Esophagus muscularis mucosa (tissue), 4 donors: ENCODE measurements around the gene CCDC92. TPM values are rescaled to one million over a fixed set of nuclear protein-coding genes. Genes with fewer than 3 reads are reported as not detected.

Source experiments
- DNase-seq: peaks from one replicate; pipeline ENCODE4 v3.0.0-alpha.2; 2017; ENCODE audit errors: extremely low spot score
- H3K27ac ChIP-seq, 4 donors: fragments of 200-600 bp; sonication (generic); replicated peaks in 1 of 4; 1 replicate in 3 of 4; 2 replicates in 1 of 4; pipeline ENCODE4 v1.5.1; 2016 to 2019; ENCODE audit warnings: mild to moderate bottlenecking in 1 of 4
- H3K27me3 ChIP-seq, 4 donors: fragments of 200-600 bp; sonication (generic); one replicate each; pipeline versions ENCODE4 v1.5.1 to v1.6.0; 2016 to 2019
- H3K36me3 ChIP-seq, 4 donors: fragments of 200-600 bp; sonication (generic); one replicate each; pipeline ENCODE4 v1.5.1; 2016 to 2019
- H3K4me1 ChIP-seq, 4 donors: fragments of 200-600 bp; sonication (generic); one replicate each; pipeline ENCODE4 v1.5.1; 2016 to 2019
- H3K4me3 ChIP-seq, 4 donors: fragments of 200-600 bp; sonication (generic); 1 replicate in 2 of 4; 2 replicates in 2 of 4; pipeline ENCODE4 v1.5.1; 2016 to 2019; ENCODE audit warnings: mild to moderate bottlenecking in 4 of 4, moderate library complexity in 1 of 4
- H3K9me3 ChIP-seq, 4 donors: fragments of 200-600 bp; sonication (generic); 1 replicate in 3 of 4; 2 replicates in 1 of 4; pipeline ENCODE4 v1.5.1; 2016 to 2019
- CTCF ChIP-seq, 3 experiments: fragments of 200-600 bp in 2 of 3; fragments of 450-650 bp in 1 of 3; sonication (generic) in 2 of 3; IDR thresholded peaks; one replicate each; pipeline ENCODE4 v1.5.1; 2017 to 2019; ENCODE audit warnings: antibody characterized with exemption in 3 of 3, mild to moderate bottlenecking in 2 of 3, moderate library complexity in 1 of 3
- EP300 ChIP-seq: sonication (generic); formaldehyde crosslinking; IDR thresholded peaks from one replicate; pipeline ENCODE4 v1.6.1; 2017; ENCODE audit warnings: antibody characterized with exemption
- POLR2A ChIP-seq: fragments of 450-650 bp; IDR thresholded peaks from one replicate; pipeline ENCODE4 v1.6.1; 2017; ENCODE audit warnings: antibody characterized with exemption, moderate library complexity, mild to moderate bottlenecking, low read depth
- POLR2AphosphoS5 ChIP-seq, 2 donors: sonication (generic); formaldehyde crosslinking; IDR thresholded peaks; one replicate each; pipeline ENCODE4 v1.6.1; 2017; ENCODE audit warnings: antibody characterized with exemption in 2 of 2
- WGBS: methylation state at CpG from one replicate; pipeline ENCODE4 v1.1.5; 2018; 5-methylcytosine and 5-hydroxymethylcytosine counted together
- intact Hi-C: fragments of 100-400 bp; cut with DNase I; formaldehyde crosslinking; loops from one replicate; pipeline ENCODE4 v1.15.1; 2023
- total RNA-seq, 4 donors: library from RNA; depleted of rRNA; stranded (reverse); fragments of >200 nt; gene quantifications; one replicate each; pipeline versions ENCODE4 v1.1.0 to v1.2.1, GENCODE V29; 2016

Gene CCDC92
- total RNA-seq, 4 donors from 2014 or later, result 42.2 to 66.3 (median 54.1) TPM

GRCh38 chr12:124011435-124012115, 38.9 kb upstream of the CCDC92 start:
- H3K27ac ChIP-seq, result no peak overlapping the region

GRCh38 chr12:124010687-124011086, 38.1 kb upstream of the CCDC92 start:
- 94% methylated on average over 3 of the region's 3 CpGs for WGBS

More at GRCh38 chr12:124011435-124012115, 38.9 kb upstream of the CCDC92 start:
- H3K4me1 ChIP-seq, result peaks cover 0 to 17% (median 6%) of the 10 kb centered on the region in 4 donors
- no peak for DNase-seq
- H3K27me3 ChIP-seq, result no peaks in the 10 kb centered on the region
- H3K36me3 ChIP-seq, result peaks cover 5 to 54% (median 34%) of the 10 kb centered on the region in 4 donors
- H3K9me3 ChIP-seq, result no peaks in the 10 kb centered on the region
- H3K4me3 ChIP-seq, result no peak overlapping the region
- intact Hi-C loops, result no loop called here
- 86% methylated on average over 8 of the region's 8 CpGs for WGBS
- TF ChIP-seq CTCF (IDR thresholded peaks at IDR 0.05), result no peak
- TF ChIP-seq POLR2AphosphoS5 (IDR thresholded peaks at IDR 0.05), result no peak

GRCh38 chr12:124009781-124010180, 37.1 kb upstream of the CCDC92 start:
- no peak overlapping the region for H3K27ac ChIP-seq
- H3K36me3 ChIP-seq, result peaks cover 5 to 63% (median 38%) of the 10 kb centered on the region in 4 donors
- 92% methylated on average over 6 of the region's 6 CpGs for WGBS
- no peak overlapping the region for H3K4me3 ChIP-seq
- no peak for DNase-seq
- no peaks in the 10 kb centered on the region for H3K9me3 ChIP-seq
- peaks cover 0 to 24% (median 10%) of the 10 kb centered on the region in 4 donors for H3K4me1 ChIP-seq
- no peak for TF ChIP-seq POLR2A
- no peak for TF ChIP-seq CTCF (IDR thresholded peaks at IDR 0.05)
- TF ChIP-seq EP300, result no peak
- no peak for TF ChIP-seq POLR2AphosphoS5 (IDR thresholded peaks at IDR 0.05)
- intact Hi-C loops, result no loop called here
- no peaks in the 10 kb centered on the region for H3K27me3 ChIP-seq

More at GRCh38 chr12:124010687-124011086, 38.1 kb upstream of the CCDC92 start:
- intact Hi-C loops, result no loop called here
- Histone ChIP-seq H3K4me3 (no peak overlapping the region), H3K27me3 (no peaks in the 10 kb centered on the region), H3K27ac (no peak overlapping the region), H3K9me3 (no peaks in the 10 kb centered on the region), H3K4me1 (peaks cover 0 to 23% (median 8%) of the 10 kb centered on the region in 4 donors), H3K36me3 (peaks cover 5 to 57% (median 35%) of the 10 kb centered on the region in 4 donors)
- DNase-seq, result no peak
- TF ChIP-seq CTCF (IDR thresholded peaks at IDR 0.05) (no peak), POLR2A (no peak), POLR2AphosphoS5 (IDR thresholded peaks at IDR 0.05) (no peak), EP300 (no peak)

- whole genome bisulfite sequencing, result 84% methylated on average over 3 of the region's 3 CpGs
- Histone ChIP-seq H3K4me1 (peaks cover 5 to 33% (median 17%) of the 10 kb centered on the region in 4 donors), H3K9me3 (no peaks in the 10 kb centered on the region), H3K27ac (no peak overlapping the region), H3K4me3 (no peak overlapping the region), H3K36me3 (peaks cover 5 to 65% (median 38%) of the 10 kb centered on the region in 4 donors), H3K27me3 (no peaks in the 10 kb centered on the region)
- DNase-seq, result no peak
- TF ChIP-seq POLR2AphosphoS5 (IDR thresholded peaks at IDR 0.05) (no peak), CTCF (IDR thresholded peaks at IDR 0.05) (no peak), EP300 (no peak), POLR2A (no peak)
- intact Hi-C loops, result no loop called here
Measured at GRCh38 chr12:124008595-124008994, 36.0 kb upstream of the CCDC92 start.
